GM12878 (cell line): ENCODE data around the gene ZNF234.

Experiments used
- CHD4 ChIP-seq: fragments of 200-600 bp; sonication (generic); IDR thresholded peaks from 2 replicates; pipeline ENCODE4 v1.6.1; 2016; ENCODE audit warnings: mild to moderate bottlenecking
- CREM ChIP-seq: IDR thresholded peaks from 2 replicates; pipeline ENCODE4 v1.6.1; 2014; ENCODE audit warnings: antibody characterized with exemption, low read depth
- CTCF ChIP-seq, 3 experiments: IDR thresholded peaks in 2 of 3; conservative IDR thresholded peaks in 1 of 3; 2 replicates each; pipeline ENCODE4 v1.5.1; 2011; ENCODE audit warnings: low read depth in 3 of 3, low read length in 3 of 3, mild to moderate bottlenecking in 3 of 3, control low read depth in 2 of 3, moderate library complexity in 2 of 3, inconsistent platforms in 1 of 3, mixed read lengths in 1 of 3; ENCODE audit not compliant: control insufficient read depth in 2 of 3, insufficient read depth in 1 of 3; ENCODE audit errors: extremely low read depth in 1 of 3
- EZH2 ChIP-seq: IDR thresholded peaks from 2 replicates; pipeline ENCODE4 v1.6.1; 2012; ENCODE audit warnings: low read depth, mild to moderate bottlenecking, control low read depth, inconsistent platforms, low read length, borderline replicate concordance; ENCODE audit not compliant: control insufficient read depth
- NFIC ChIP-seq: IDR thresholded peaks from 2 replicates; pipeline ENCODE4 v1.6.1; 2012; ENCODE audit warnings: low read depth, mild to moderate bottlenecking, inconsistent platforms, low read length, moderate library complexity
- POLR2A ChIP-seq: IDR thresholded peaks from 2 replicates; pipeline ENCODE4 v1.6.1; 2011; ENCODE audit warnings: low read depth, mild to moderate bottlenecking, low read length
- RAD21 ChIP-seq: IDR thresholded peaks from 2 replicates; pipeline ENCODE4 v1.6.1; 2011; ENCODE audit warnings: mild to moderate bottlenecking, low read depth, low read length, moderate library complexity; ENCODE audit not compliant: insufficient read depth
- REST ChIP-seq: IDR thresholded peaks from 2 replicates; pipeline ENCODE4 v1.6.1; 2012; ENCODE audit warnings: mild to moderate bottlenecking, low read depth, low read length
- SMC3 ChIP-seq: IDR thresholded peaks from 2 replicates; pipeline ENCODE4 v1.6.1; 2011; ENCODE audit warnings: low read length, improper control_type of control experiment, borderline replicate concordance
- TAF1 ChIP-seq: IDR thresholded peaks from 2 replicates; pipeline ENCODE4 v1.6.1; 2011; ENCODE audit warnings: mild to moderate bottlenecking, low read depth, low read length, borderline replicate concordance
- ZNF207 ChIP-seq: fragments of 450-650 bp; IDR thresholded peaks from 2 replicates; pipeline ENCODE4 v1.6.1; 2014; ENCODE audit warnings: antibody characterized with exemption, mild to moderate bottlenecking, borderline replicate concordance

GRCh38 chr19:44112802-44113137 is 28.6 kb upstream of the ZNF234 start:
- TF ChIP-seq POLR2A (no peak), CHD4 (no peak), RAD21 (no peak), TAF1 (no peak), EZH2 (no peak), CTCF (IDR thresholded peaks at IDR 0.05 in 2 of 3, conservative IDR thresholded peaks at IDR 0.05 in 1 of 3; ENCODE audit: control insufficient read depth in 2 of 3, extremely low read depth in 1 of 3, insufficient read depth in 1 of 3, low read depth in 3 of 3, low read length in 3 of 3) (no peak), SMC3 (no peak), CREM (no peak), ZNF207 (no peak), NFIC (no peak), REST (no peak)
